Urinary bladder (tissue), 4 donors: ENCODE data around the gene CLEC9A. TPM values are rescaled to one million over a fixed set of nuclear protein-coding genes. Genes with fewer than 3 reads are reported as not detected.

Experiments used
- DNase-seq: peaks from one replicate; pipeline ENCODE4 v3.0.0-alpha.2; 2015; ENCODE audit errors: extremely low spot score
- H3K27ac ChIP-seq: one replicate; pipeline ENCODE4 v1.5.1; 2013; ENCODE audit warnings: low read depth, mild to moderate bottlenecking, moderate library complexity
- H3K36me3 ChIP-seq: one replicate; pipeline ENCODE4 v1.6.1; 2013; ENCODE audit warnings: mild to moderate bottlenecking, moderate library complexity; ENCODE audit not compliant: insufficient read depth
- H3K4me1 ChIP-seq: one replicate; pipeline ENCODE4 v1.6.1; 2013; ENCODE audit warnings: mild to moderate bottlenecking, moderate library complexity; ENCODE audit not compliant: insufficient read depth
- H3K4me3 ChIP-seq: one replicate; pipeline ENCODE4 v1.5.1; 2013; ENCODE audit warnings: low read depth, low read length
- WGBS: extraction: QIAGEN DNeasy Blood & Tissue Kit; methylation state at CpG from one replicate; pipeline ENCODE4 v1.1.7; 2013; 5-methylcytosine and 5-hydroxymethylcytosine counted together
- polyA plus RNA-seq: library from polyadenylated mRNA; stranded (reverse); fragments of 200-250 nt; gene quantifications from one replicate; pipeline ENCODE4 v1.2.3, GENCODE V29; 2013
- total RNA-seq: library from RNA; depleted of rRNA; stranded (reverse); fragments of >200 nt; gene quantifications from one replicate; pipeline ENCODE4 v1.2.3, GENCODE V29; 2014
- donor health status: healthy with polysubstance abuse.
- donor health status: healthy.

Gene CLEC9A
- total and polyA plus RNA-seq, 2 donors = 0.62 to 0.90 TPM

- DNase-seq = no peak
- no peaks in the 10 kb centered on the region for H3K4me1 ChIP-seq
- WGBS = 75% methylated on average over 4 of the region's 4 CpGs
- H3K4me3 ChIP-seq = no peak overlapping the region
- no peak overlapping the region for H3K27ac ChIP-seq
- H3K36me3 ChIP-seq = no peaks in the 10 kb centered on the region
These were observed 839 bp downstream of the CLEC9A start for GRCh38 chr12:10031321-10031720.

- WGBS = 57% methylated on average over 5 of the region's 5 CpGs
- H3K4me1 ChIP-seq = no peaks in the 10 kb centered on the region
- H3K36me3 ChIP-seq = no peaks in the 10 kb centered on the region
- H3K4me3 ChIP-seq = no peak overlapping the region
- DNase-seq = no peak
- H3K27ac ChIP-seq = no peak overlapping the region
These were observed 1.3 kb downstream of the CLEC9A start for GRCh38 chr12:10031771-10032175.

- no peaks in the 10 kb centered on the region for H3K4me1 ChIP-seq
These were observed 3.5 kb downstream of the CLEC9A start for GRCh38 chr12:10033783-10034545.

GRCh38 chr12:10042167-10042566 is 11.7 kb downstream of the CLEC9A start:
- H3K36me3 ChIP-seq = no peaks in the 10 kb centered on the region
- no peaks in the 10 kb centered on the region for H3K4me1 ChIP-seq
- no peak overlapping the region for H3K4me3 ChIP-seq
- H3K27ac ChIP-seq = no peak overlapping the region
- no peak for DNase-seq

More at GRCh38 chr12:10033783-10034545, 3.5 kb downstream of the CLEC9A start:
- Histone ChIP-seq H3K27ac (no peak overlapping the region), H3K4me3 (no peak overlapping the region), H3K36me3 (no peaks in the 10 kb centered on the region)
- DNase-seq = no peak
- 46% methylated on average over 1 of the region's 1 CpG for WGBS

- H3K4me3 ChIP-seq = no peak overlapping the region
- no peak for DNase-seq
- H3K36me3 ChIP-seq = no peaks in the 10 kb centered on the region
- 70% methylated on average over 3 of the region's 3 CpGs for WGBS
- H3K27ac ChIP-seq = no peak overlapping the region
- no peaks in the 10 kb centered on the region for H3K4me1 ChIP-seq
These were observed 18.0 kb downstream of the CLEC9A start for GRCh38 chr12:10048526-10048925.

GRCh38 chr12:10052193-10052913 is 21.9 kb downstream of the CLEC9A start:
- Histone ChIP-seq H3K36me3 (no peaks in the 10 kb centered on the region), H3K27ac (no peak overlapping the region), H3K4me1 (no peaks in the 10 kb centered on the region), H3K4me3 (no peak overlapping the region)
- WGBS = 75% methylated on average over 7 of the region's 7 CpGs
- DNase-seq = no peak

GRCh38 chr12:10058387-10058786 is 27.9 kb downstream of the CLEC9A start:
- Histone ChIP-seq H3K27ac (no peak overlapping the region), H3K4me1 (no peaks in the 10 kb centered on the region), H3K36me3 (no peaks in the 10 kb centered on the region), H3K4me3 (no peak overlapping the region)
- no peak for DNase-seq
- WGBS = 78% methylated on average over 5 of the region's 5 CpGs

- no peak for DNase-seq
- Histone ChIP-seq H3K27ac (no peak overlapping the region), H3K4me3 (no peak overlapping the region), H3K36me3 (no peaks in the 10 kb centered on the region), H3K4me1 (no peaks in the 10 kb centered on the region)
- 80% methylated on average over 4 of the region's 4 CpGs for WGBS
These were observed 34.8 kb downstream of the CLEC9A start for GRCh38 chr12:10065241-10065640.

GRCh38 chr12:10067264-10067663 is 36.8 kb downstream of the CLEC9A start:
- no peaks in the 10 kb centered on the region for H3K4me1 ChIP-seq
- H3K4me3 ChIP-seq = no peak overlapping the region
- H3K36me3 ChIP-seq = no peaks in the 10 kb centered on the region
- no peak for DNase-seq
- WGBS = 53% methylated on average over 4 of the region's 4 CpGs
- no peak overlapping the region for H3K27ac ChIP-seq

- H3K36me3 ChIP-seq = no peaks in the 10 kb centered on the region
- no peak for DNase-seq
- no peak overlapping the region for H3K4me3 ChIP-seq
- no peaks in the 10 kb centered on the region for H3K4me1 ChIP-seq
- H3K27ac ChIP-seq = no peak overlapping the region
- WGBS = 24% methylated on average over 3 of the region's 3 CpGs
These were observed 37.5 kb downstream of the CLEC9A start for GRCh38 chr12:10067942-10068341.

- 77% methylated on average over 1 of the region's 1 CpG for WGBS
These were observed 38.2 kb downstream of the CLEC9A start for GRCh38 chr12:10068644-10069043.

GRCh38 chr12:10069099-10069498 is 38.6 kb downstream of the CLEC9A start:
- peak; percentile 46 for DNase-seq
- Histone ChIP-seq H3K27ac (no peak overlapping the region), H3K36me3 (no peaks in the 10 kb centered on the region), H3K4me3 (no peak overlapping the region), H3K4me1 (no peaks in the 10 kb centered on the region)
- 21% methylated on average over 4 of the region's 4 CpGs for WGBS

More at GRCh38 chr12:10068644-10069043, 38.2 kb downstream of the CLEC9A start:
- no peak for DNase-seq
- H3K27ac ChIP-seq = no peak overlapping the region
- H3K4me1 ChIP-seq = no peaks in the 10 kb centered on the region
- H3K36me3 ChIP-seq = no peaks in the 10 kb centered on the region
- no peak overlapping the region for H3K4me3 ChIP-seq

GRCh38 chr12:10069976-10070375 is 39.5 kb downstream of the CLEC9A start:
- Histone ChIP-seq H3K36me3 (no peaks in the 10 kb centered on the region), H3K4me3 (no peak overlapping the region), H3K4me1 (no peaks in the 10 kb centered on the region), H3K27ac (no peak overlapping the region)
- 24% methylated on average over 3 of the region's 3 CpGs for WGBS
- DNase-seq = no peak

- Histone ChIP-seq H3K36me3 (no peaks in the 10 kb centered on the region), H3K4me3 (no peak overlapping the region), H3K4me1 (no peaks in the 10 kb centered on the region), H3K27ac (no peak overlapping the region)
- no peak for DNase-seq
- 95% methylated on average over 4 of the region's 4 CpGs for WGBS
These were observed 39.9 kb downstream of the CLEC9A start for GRCh38 chr12:10070380-10070779.
